NCI-H345 (cell line): Measurements from ENCODE around the gene FOXE3.

Experiments
- DNase-seq: peaks from one replicate; lab custom pipeline; 2025; lab: John Stamatoyannopoulos, UW

FOXE3 gene

DNA sequence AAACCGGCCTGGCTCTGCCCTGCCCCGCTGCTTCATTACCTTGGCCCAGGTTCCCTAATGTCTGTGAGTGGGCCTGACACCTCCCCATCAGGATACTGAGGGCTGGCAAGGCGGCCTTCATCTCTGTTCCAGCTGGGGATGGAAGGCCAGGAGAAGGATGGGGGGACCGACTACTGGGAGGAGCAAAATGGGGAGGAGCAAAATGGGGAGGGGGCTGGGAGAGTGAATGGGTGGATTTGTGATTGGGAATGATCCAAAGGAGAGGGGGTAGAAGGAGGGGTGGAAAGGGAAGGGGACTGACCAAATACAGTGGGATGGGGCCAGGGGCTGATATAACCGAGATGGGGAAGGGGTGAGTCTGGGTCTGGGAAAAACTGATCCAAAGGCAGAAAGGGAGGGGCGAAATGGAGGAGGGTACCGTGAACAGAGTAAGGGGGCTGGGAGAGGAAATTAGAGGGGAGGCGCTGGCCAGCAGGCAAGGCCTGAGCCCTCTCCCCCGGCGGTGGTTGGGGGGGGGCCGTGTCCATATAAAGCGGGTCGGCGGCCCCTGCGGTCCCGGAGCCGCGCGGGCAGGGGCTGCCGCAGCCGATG is at the start of gene FOXE3:
Gene FOXE3, plus strand, starts transcription at position 558 of the 591 bp plus-strand sequence. Its CDS starts 31 bp downstream, at position 589.
- no peak for DNase-seq

DNA sequence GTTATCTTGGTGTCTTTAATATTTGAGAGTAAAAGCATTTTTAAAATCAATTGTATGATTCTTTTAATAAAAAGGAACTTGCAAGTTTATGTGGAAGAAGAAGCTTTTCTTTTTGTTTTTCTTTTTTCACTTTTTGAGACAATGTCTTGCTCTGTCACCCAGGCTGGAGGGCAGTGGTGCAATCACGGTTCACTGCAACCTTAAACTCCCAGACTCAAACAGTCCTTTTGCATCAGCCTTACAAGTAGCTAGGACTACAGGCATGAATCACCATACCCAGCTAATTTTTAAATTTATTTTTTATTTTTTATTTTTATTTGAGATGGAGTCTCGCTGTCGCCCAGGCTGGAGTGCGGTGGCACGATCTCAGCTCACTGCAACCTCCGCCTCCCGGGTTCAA is 48.4 kb upstream of the FOXE3 start:
- no peak for DNase-seq

DNA sequence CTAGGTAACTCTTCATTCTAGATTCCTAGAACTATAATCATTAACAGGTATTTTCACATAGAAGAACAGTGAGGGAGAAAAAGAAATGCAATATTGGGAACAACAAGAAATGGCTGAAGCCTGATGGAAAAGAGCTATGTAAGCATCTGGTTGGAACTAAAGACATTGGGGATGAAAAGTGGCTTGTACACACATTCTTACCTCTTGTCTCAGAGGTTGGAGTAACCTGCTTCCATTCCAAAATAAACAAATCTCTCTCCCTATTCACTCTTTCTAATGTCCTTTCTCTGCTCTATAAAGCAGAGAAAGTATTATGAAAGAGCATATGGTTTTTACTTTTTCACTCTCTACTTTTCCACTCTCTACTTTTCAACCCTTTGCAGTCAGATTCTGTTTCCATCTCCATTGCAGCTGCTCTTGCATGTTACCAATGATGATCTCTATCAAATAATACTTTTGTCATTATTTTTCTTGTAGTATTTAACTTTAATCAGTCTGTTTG is 45.0 kb upstream of the FOXE3 start:
- DNase-seq: no peak

GRCh38 chr1:47374501-47374900 is 41.6 kb upstream of the FOXE3 start:
- no peak for DNase-seq

- no peak for DNase-seq
Observed at GRCh38 chr1:47378147-47378546, 37.9 kb upstream of the FOXE3 start.

DNA sequence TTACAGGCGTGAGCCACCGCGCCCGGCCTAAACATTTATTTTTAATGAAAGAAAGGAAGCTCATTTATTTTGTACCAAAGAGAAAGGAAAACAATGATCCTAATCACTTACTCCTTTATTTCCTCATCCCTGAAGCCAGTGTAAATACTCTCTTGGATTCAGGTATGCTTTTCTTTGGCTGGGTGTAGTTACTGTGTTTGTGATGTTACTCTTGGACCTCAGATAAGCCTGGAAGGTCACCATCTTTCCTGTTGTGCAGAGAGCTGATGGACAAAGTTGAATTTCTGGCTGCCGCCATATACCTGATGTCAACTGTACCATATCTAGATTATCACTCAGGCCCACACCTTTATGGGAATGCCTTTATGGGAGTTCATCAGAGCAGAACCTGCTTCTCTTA is 35.4 kb upstream of the FOXE3 start:
- no peak for DNase-seq

DNA sequence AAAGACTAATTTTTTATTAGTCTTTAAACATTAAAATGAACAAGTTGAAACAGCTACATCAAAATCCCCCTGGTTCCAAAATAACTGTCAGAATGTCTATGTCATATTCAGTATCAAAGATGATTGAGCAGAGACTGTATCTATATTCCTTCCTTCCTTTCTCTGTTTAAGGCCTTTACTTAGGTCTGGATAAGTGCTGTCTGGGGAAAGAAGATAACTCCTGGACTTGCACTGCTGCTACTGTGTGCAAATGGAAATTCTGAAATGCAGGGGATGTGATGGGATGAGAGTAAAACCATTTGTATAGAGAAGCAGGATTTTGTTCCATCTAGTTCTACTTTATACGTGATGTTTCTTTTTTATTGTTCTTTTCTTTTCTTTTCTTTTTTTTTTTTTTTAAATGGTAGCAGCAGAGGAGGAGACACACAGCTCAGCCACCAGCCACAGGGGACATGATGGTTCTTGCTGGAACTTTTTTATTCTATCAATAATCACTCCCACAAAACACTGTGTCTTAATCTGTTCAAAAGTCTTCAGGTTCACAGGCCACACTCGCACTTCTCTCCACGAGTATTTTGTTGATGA is 33.6 kb upstream of the FOXE3 start:
- DNase-seq: no peak

- DNase-seq: no peak
Observed at GRCh38 chr1:47384083-47384482, 32.0 kb upstream of the FOXE3 start.

GRCh38 chr1:47385020-47385419 is 31.1 kb upstream of the FOXE3 start:
- no peak for DNase-seq

- DNase-seq: no peak
Observed at GRCh38 chr1:47386268-47386667, 29.8 kb upstream of the FOXE3 start.

GRCh38 chr1:47388030-47388890 is 27.8 kb upstream of the FOXE3 start:
- DNase-seq: no peak

- DNase-seq: peak; percentile 64
Observed at GRCh38 chr1:47388891-47389238, 27.2 kb upstream of the FOXE3 start.

GRCh38 chr1:47389731-47390130 is 26.4 kb upstream of the FOXE3 start:
- DNase-seq: no peak

DNA sequence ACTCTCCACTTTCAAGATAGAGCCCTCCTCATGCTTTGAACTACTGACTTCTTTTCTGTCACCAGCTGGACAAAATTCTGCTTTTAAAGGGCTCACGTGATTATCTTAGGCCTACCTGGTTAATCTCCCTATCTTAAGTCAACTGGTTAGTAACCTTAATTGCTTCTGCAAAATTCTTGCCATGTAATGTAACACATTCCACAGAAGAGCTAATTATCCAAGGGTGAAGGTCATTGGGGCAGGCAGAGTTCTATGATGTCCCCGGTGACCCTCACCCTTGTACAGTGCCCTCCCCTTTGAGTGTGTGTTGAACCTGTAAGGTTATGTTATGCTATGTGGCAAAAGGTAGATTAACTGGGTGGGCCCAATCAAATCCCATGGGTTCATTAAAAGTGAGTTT is 25.2 kb upstream of the FOXE3 start:
- no peak for DNase-seq

DNA sequence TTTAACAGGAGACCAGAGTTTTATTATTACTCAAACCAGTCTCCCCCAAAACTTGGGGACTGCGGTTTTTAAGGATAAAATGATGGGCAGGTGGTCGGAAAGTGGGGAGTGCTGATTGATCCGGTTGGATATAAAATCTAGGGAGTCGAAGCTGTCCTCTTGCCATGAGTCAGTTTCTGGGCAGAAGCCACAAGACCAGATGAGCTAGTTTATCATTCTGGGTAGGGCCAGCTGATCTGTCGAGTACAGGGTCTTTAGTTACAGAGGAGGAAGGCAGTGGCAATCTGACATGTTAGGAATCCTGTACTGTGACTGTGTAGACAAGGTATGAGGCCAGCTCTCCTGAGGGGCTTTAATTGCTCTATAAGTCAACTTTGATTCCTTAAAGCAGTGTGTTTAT is 22.9 kb upstream of the FOXE3 start:
- DNase-seq: no peak

GRCh38 chr1:47395433-47395832 is 20.7 kb upstream of the FOXE3 start:
- no peak for DNase-seq

DNA sequence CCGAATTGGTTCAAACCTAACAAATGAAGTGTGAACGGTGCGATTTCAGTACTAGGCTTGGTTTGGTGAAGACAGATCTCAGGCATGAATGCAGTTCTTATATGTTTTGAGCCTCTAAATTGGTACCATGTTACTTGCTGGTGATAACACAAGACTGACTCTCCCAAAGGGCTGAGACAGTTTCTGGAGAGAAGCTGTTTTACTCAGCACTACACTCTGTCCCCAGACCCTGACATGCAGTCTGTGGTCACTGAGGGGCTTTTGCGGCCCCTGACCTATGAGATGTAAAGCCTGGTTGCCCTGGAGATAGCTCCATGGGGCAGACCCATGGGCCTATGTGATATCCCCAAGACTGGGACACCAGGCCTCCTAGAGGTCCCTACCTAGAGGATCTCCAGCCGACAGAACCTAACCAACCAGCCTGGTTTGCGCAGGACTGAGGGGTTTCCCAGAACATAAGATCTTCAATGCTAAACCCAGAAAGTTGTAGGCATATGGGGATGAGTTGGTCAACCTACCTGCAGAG is 19.4 kb upstream of the FOXE3 start:
- DNase-seq: no peak

GRCh38 chr1:47399138-47399845 is 16.8 kb upstream of the FOXE3 start:
- no peak for DNase-seq

GRCh38 chr1:47399846-47400155 is 16.3 kb upstream of the FOXE3 start:
- DNase-seq: no peak

- no peak for DNase-seq
Observed at GRCh38 chr1:47401761-47402160, 14.3 kb upstream of the FOXE3 start.

GRCh38 chr1:47402591-47402990 is 13.5 kb upstream of the FOXE3 start:
- DNase-seq: no peak

DNA sequence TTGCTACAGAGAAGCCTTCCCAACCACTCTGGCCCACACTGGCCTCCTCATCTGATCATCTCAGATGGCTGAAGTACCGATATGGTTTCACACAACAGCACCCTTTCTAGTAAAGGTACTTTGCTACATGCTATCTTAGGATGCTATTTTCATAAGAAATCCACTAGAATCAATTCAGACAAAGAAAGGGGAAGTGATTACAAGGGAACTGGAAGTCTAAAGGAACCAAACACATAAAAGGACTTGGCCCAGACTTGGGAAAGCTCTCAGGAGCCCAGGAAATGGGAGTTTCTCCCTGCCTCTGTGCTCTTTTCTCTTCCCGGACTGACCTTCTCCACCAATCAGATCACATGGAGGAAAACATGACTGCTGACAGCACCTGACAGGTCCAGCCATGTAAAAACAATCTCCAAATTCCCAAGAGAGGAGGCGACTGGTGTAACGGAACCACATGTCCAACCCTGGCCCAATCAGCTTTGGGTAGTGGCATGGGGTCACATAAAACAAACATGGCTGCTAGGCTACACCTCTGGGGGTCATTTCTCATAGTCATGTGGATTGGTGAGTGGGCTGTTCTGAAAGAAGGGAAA is 12.7 kb upstream of the FOXE3 start:
- no peak for DNase-seq
